Left colon (tissue), 2 donors: ENCODE results near the gene TMEM130. TPM values are rescaled to one million over a fixed set of nuclear protein-coding genes. Genes with fewer than 3 reads are reported as not detected.
"Not testable (repeated sequence)": the region's sequence is repeated elsewhere in the genome, so short reads cannot be mapped to it uniquely, and the experiment has no call there.

Experiments used
- ATAC-seq: fragments of 200-7000 bp; cut with Tn5 transposase; one replicate; pipeline ENCODE4 v1.9.1; 2020; ENCODE audit warnings: mild to moderate bottlenecking, moderate library complexity
- DNase-seq, 2 donors: peaks; one replicate each; pipeline ENCODE4 v3.0.0-alpha.2; 2020
- intact Hi-C, 2 donors: fragments of 100-400 bp; cut with DNase I in 1 of 2; cut with micrococcal nuclease in 1 of 2; formaldehyde crosslinking; loops; one replicate each; pipeline versions ENCODE4 v1.11.2 to v1.14.0; 2022; cut with DNase I, micrococcal nuclease
- total RNA-seq, 2 donors: library from RNA; stranded (reverse); fragmentation: NEBNext Ultra II Directional; extraction: Animal tissue kit (Norgen Biotek cat#: 25700); gene quantifications; one replicate each; pipeline ENCODE4 v1.2.1, GENCODE V29; 2021
- donor health status: DM: no; HTN: no; CAD: no.
- donor health status: DM: yes; HTN: yes; CAD: no.

The TMEM130 gene
- total RNA-seq, 2 donors from 2014 or later: 0.24 to 0.73 TPM

- ATAC-seq (no peak), DNase-seq (no peak)
- intact Hi-C loops: no loop called here
Observed at GRCh38 chr7:98860071-98860470, 9.7 kb downstream of the TMEM130 start.

- ATAC-seq (no peak), DNase-seq (no peak)
- intact Hi-C loops: no loop called here
Observed at GRCh38 chr7:98855610-98856422, 14.0 kb downstream of the TMEM130 start.

- ATAC-seq (no peak), DNase-seq (no peak)
- intact Hi-C loops: no loop called here
Observed at GRCh38 chr7:98852826-98853225, 17.0 kb downstream of the TMEM130 start.

- no peak for DNase-seq
- intact Hi-C loops: no loop called here
- no peak for ATAC-seq
Observed at GRCh38 chr7:98848918-98849317, 20.9 kb downstream of the TMEM130 start.

GRCh38 chr7:98842552-98842951, 27.3 kb downstream of the TMEM130 start:
- ATAC-seq, DNase-seq: not testable (repeated sequence)
- intact Hi-C loops: loop anchor here in 1 of 2 donors (5.0 kb wide), 1 partner anchor 410 kb away; no protein-coding TSS in a partner anchor

- ATAC-seq: peak; percentile 64
- intact Hi-C loops: loop anchor here in 1 of 2 donors (5.0 kb wide), 1 partner anchor 409 kb away; no protein-coding TSS in a partner anchor
Observed at GRCh38 chr7:98841179-98841997, 28.4 kb downstream of the TMEM130 start.

GRCh38 chr7:98840722-98841121, 29.1 kb downstream of the TMEM130 start:
- no peak for ATAC-seq

More at GRCh38 chr7:98841179-98841997, 28.4 kb downstream of the TMEM130 start:
- peak; percentile 33 to 67 for DNase-seq

GRCh38 chr7:98840096-98840495, 29.7 kb downstream of the TMEM130 start:
- ATAC-seq (no peak), DNase-seq (no peak)
- intact Hi-C loops: loop anchor here in 1 of 2 donors (5.0 kb wide), 1 partner anchor 408 kb away; no protein-coding TSS in a partner anchor

More at GRCh38 chr7:98840722-98841121, 29.1 kb downstream of the TMEM130 start:
- DNase-seq: no peak
- intact Hi-C loops: loop anchor here in 1 of 2 donors (5.0 kb wide), 1 partner anchor 408 kb away; no protein-coding TSS in a partner anchor

GRCh38 chr7:98837630-98837972, 32.2 kb downstream of the TMEM130 start:
- DNase-seq (no peak), ATAC-seq (no peak)
- intact Hi-C loops: loop anchor here in 1 of 2 donors (5.0 kb wide), 1 partner anchor 405 kb away; no protein-coding TSS in a partner anchor

- intact Hi-C loops: loop anchor here in 1 of 2 donors (5.0 kb wide), 1 partner anchor 405 kb away; no protein-coding TSS in a partner anchor
- ATAC-seq (peak; percentile 27), DNase-seq (peak in 1 of 2 donors; percentile 38)
Observed at GRCh38 chr7:98836811-98837629, 32.8 kb downstream of the TMEM130 start.

GRCh38 chr7:98834949-98835348, 34.9 kb downstream of the TMEM130 start:
- no peak for ATAC-seq
- DNase-seq: no peak
- intact Hi-C loops: loop anchor here in 1 of 2 donors (5.0 kb wide), 1 partner anchor 403 kb away; no protein-coding TSS in a partner anchor

GRCh38 chr7:98833022-98833421, 36.8 kb downstream of the TMEM130 start:
- DNase-seq (no peak), ATAC-seq (no peak)
- intact Hi-C loops: no loop called here

- DNase-seq (peak in 1 of 2 donors; percentile 38), ATAC-seq (no peak)
- intact Hi-C loops: no loop called here
Observed at GRCh38 chr7:98831641-98832221, 38.1 kb downstream of the TMEM130 start.

- intact Hi-C loops: no loop called here
- DNase-seq (no peak), ATAC-seq (no peak)
Observed at GRCh38 chr7:98830972-98831548, 38.8 kb downstream of the TMEM130 start.

- ATAC-seq (no peak), DNase-seq (no peak)
- intact Hi-C loops: no loop called here
Observed at GRCh38 chr7:98828368-98828767, 41.4 kb downstream of the TMEM130 start.

- intact Hi-C loops: no loop called here
- ATAC-seq (no peak), DNase-seq (no peak)
Observed at GRCh38 chr7:98827258-98827657, 42.6 kb downstream of the TMEM130 start.

GRCh38 chr7:98826811-98827231, 43.0 kb downstream of the TMEM130 start:
- peak in 1 of 2 donors; percentile 28 for DNase-seq

GRCh38 chr7:98826387-98826786, 43.4 kb downstream of the TMEM130 start:
- ATAC-seq (no peak), DNase-seq (no peak)
- intact Hi-C loops: no loop called here

More at GRCh38 chr7:98826811-98827231, 43.0 kb downstream of the TMEM130 start:
- intact Hi-C loops: no loop called here
- ATAC-seq: no peak
